Keratinocyte (primary cell): ENCODE measurements around the gene RERE. TPM values are rescaled to one million over a fixed set of nuclear protein-coding genes. Genes with fewer than 3 reads are reported as not detected.

Source experiments
- DNase-seq: peaks from one replicate; pipeline ENCODE4 v3.0.0-alpha.2; 2011; ENCODE audit warnings: low read depth, missing footprints, low spot score
- FAIRE-seq: peaks from 2 replicates; lab custom pipeline; 2011; peaks lifted over from hg19 to GRCh38; lab: Jason Lieb, UNC
- H2AFZ ChIP-seq: 2 replicates; pipeline ENCODE4 v1.6.0; 2012; ENCODE audit warnings: low read length, control low read depth, inconsistent platforms; ENCODE audit not compliant: control insufficient read depth
- H3K27ac ChIP-seq: 2 replicates; pipeline ENCODE4 v1.5.1; 2011; ENCODE audit warnings: low read length; ENCODE audit not compliant: control insufficient read depth, insufficient read depth
- H3K27me3 ChIP-seq: 3 replicates; pipeline ENCODE4 v1.6.0; 2011; ENCODE audit warnings: low read length; ENCODE audit not compliant: control insufficient read depth, insufficient read depth; ENCODE audit errors: extremely low read depth
- H3K36me3 ChIP-seq, 2 experiments: 2 replicates in 1 of 2; 3 replicates in 1 of 2; pipeline ENCODE4 v1.5.1; 2011; ENCODE audit warnings: low read length in 2 of 2, mild to moderate bottlenecking in 1 of 2; ENCODE audit not compliant: control insufficient read depth in 2 of 2, insufficient read depth in 2 of 2; ENCODE audit errors: extremely low read depth in 1 of 2
- H3K4me1 ChIP-seq: 3 replicates; pipeline ENCODE4 v1.5.1; 2011; ENCODE audit warnings: low read length; ENCODE audit not compliant: control insufficient read depth, insufficient read depth; ENCODE audit errors: extremely low read depth
- H3K4me2 ChIP-seq: 3 replicates; pipeline ENCODE4 v1.6.0; 2011; ENCODE audit warnings: low read depth, low read length; ENCODE audit not compliant: control insufficient read depth, insufficient read depth; ENCODE audit errors: extremely low read depth
- H3K4me3 ChIP-seq, 3 experiments: fragments of 200-600 bp in 1 of 3; sonication (generic) in 1 of 3; 2 replicates in 2 of 3; 3 replicates in 1 of 3; pipeline ENCODE4 v1.5.1; 2011 to 2016; ENCODE audit warnings: low read length in 3 of 3, mild to moderate bottlenecking in 3 of 3, control low read depth in 2 of 3, inconsistent platforms in 1 of 3, low read depth in 1 of 3, mixed read lengths in 1 of 3, mixed run types in 1 of 3, moderate library complexity in 1 of 3; ENCODE audit not compliant: control insufficient read depth in 2 of 3, insufficient read depth in 2 of 3; ENCODE audit errors: extremely low read depth in 1 of 3
- H3K79me2 ChIP-seq: 2 replicates; pipeline ENCODE4 v1.6.0; 2012; ENCODE audit warnings: low read length; ENCODE audit not compliant: control insufficient read depth, insufficient read depth
- H3K9ac ChIP-seq: 3 replicates; pipeline ENCODE4 v1.6.0; 2011; ENCODE audit warnings: low read length; ENCODE audit not compliant: control insufficient read depth, insufficient read depth; ENCODE audit errors: extremely low read depth
- H3K9me1 ChIP-seq: 3 replicates; pipeline ENCODE4 v1.6.0; 2011; ENCODE audit warnings: low read length; ENCODE audit not compliant: control insufficient read depth, insufficient read depth; ENCODE audit errors: extremely low read depth
- H3K9me3 ChIP-seq: 2 replicates; pipeline ENCODE4 v1.5.1; 2012; ENCODE audit warnings: low read depth, low read length; ENCODE audit not compliant: control insufficient read depth
- H4K20me1 ChIP-seq: 3 replicates; pipeline ENCODE4 v1.6.0; 2011; ENCODE audit warnings: low read length; ENCODE audit not compliant: control insufficient read depth, insufficient read depth; ENCODE audit errors: extremely low read depth
- EZH2 ChIP-seq: IDR thresholded peaks from one replicate; pipeline ENCODE4 v1.6.1; 2012; ENCODE audit warnings: inconsistent platforms, mild to moderate bottlenecking, low read length, moderate library complexity
- dilution Hi-C: fragments of 300-500 bp; cut with MboI; formaldehyde crosslinking; loops from one replicate; pipeline ENCODE4 v1.7.0; 2020; ENCODE audit warnings: low sequenced_read_pairs; ENCODE audit not compliant: extremely low pct_ligation_motif_present
- polyA plus RNA-seq, 5 experiments: library from polyadenylated mRNA; depleted of rRNA in 3 of 5; stranded (reverse) in 3 of 5; stranded (forward) in 1 of 5; unstranded in 1 of 5; fragments of >200 nt; gene quantifications; 1 replicate in 1 of 5; 2 replicates in 3 of 5; 3 replicates in 1 of 5; pipeline versions ENCODE4 v1.2.1 to v1.2.3, GENCODE V29; 2011 to 2012; ENCODE audit warnings: missing spikeins in 2 of 5, low read depth in 1 of 5, low replicate concordance in 1 of 5
- TF ChIP-seq, protein P1 (sequence below), 3 experiments: IDR thresholded peaks in 1 of 3; conservative IDR thresholded peaks in 1 of 3; optimal IDR thresholded peaks in 1 of 3; 2 replicates in 2 of 3; 3 replicates in 1 of 3; pipeline versions ENCODE3 to v1.5.1; 2011; ENCODE audit warnings: low read length in 3 of 3, mild to moderate bottlenecking in 3 of 3, moderate library complexity in 2 of 3, control low read depth in 1 of 3, inconsistent platforms in 1 of 3; ENCODE audit not compliant: insufficient read depth in 2 of 3; ENCODE audit errors: extremely low read depth in 1 of 3

Gene RERE
- polyA plus RNA-seq, 1 donor (not counting 4 experiments of a cell fraction or from before 2014, with no cell fraction given): 3.8 TPM

DNA sequence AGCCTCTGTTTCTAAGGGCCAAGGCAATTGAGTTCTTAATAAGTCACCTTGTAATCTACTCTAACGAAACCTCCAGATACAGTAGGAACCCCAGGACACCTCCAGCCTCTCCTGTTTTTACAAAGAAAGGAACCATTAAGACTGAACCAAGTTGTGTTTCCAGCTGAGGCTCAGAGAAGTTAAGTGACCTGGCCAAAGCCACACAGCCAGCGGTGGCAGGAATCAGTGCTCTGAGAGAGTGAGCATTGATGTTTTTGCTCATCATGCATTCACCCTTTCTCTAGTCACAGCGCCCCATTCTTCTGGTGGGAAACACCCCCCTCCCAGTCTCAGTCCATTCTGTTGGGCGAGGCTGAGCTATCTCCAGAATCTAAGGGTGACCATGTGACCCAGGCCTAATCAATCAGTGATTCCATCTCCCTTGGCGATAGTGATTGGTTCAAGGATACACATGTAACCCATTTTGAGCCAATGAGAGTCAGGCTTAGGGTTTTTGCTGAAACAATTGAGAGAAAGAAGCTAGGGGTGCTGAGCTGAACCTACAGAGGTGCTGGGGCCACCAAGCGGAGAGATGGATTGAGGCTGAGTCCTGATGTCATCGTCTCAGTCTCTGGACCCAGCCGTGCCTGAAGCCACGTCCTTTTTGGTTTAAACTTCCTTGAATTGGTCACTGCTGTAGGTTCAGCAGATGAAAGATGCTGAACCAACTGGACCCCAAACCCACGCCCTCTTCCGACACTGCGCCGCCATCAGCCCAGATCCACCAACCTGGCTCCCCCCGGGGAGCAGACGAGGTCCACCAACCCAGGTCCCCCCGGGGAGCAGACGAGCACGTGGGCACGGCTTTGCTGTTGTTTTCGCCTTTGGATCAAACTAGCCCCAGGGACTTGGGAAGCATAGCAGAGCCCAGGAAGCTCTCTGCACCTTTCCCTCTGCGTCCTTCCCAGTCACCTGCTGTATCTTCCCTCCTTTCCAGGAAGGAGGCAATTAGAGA, 28.0 kb upstream of the RERE start:
- FAIRE-seq (no peak), DNase-seq (no peak)
- H3K9me1 ChIP-seq: no peaks in the 10 kb centered on the region
- no peak overlapping the region for H3K27ac ChIP-seq
- no peak for TF ChIP-seq EZH2
- TF ChIP-seq, protein P1, sequence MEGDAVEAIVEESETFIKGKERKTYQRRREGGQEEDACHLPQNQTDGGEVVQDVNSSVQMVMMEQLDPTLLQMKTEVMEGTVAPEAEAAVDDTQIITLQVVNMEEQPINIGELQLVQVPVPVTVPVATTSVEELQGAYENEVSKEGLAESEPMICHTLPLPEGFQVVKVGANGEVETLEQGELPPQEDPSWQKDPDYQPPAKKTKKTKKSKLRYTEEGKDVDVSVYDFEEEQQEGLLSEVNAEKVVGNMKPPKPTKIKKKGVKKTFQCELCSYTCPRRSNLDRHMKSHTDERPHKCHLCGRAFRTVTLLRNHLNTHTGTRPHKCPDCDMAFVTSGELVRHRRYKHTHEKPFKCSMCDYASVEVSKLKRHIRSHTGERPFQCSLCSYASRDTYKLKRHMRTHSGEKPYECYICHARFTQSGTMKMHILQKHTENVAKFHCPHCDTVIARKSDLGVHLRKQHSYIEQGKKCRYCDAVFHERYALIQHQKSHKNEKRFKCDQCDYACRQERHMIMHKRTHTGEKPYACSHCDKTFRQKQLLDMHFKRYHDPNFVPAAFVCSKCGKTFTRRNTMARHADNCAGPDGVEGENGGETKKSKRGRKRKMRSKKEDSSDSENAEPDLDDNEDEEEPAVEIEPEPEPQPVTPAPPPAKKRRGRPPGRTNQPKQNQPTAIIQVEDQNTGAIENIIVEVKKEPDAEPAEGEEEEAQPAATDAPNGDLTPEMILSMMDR (optimal IDR thresholded peaks at IDR 0.05 in 1 of 3, IDR thresholded peaks at IDR 0.05 in 1 of 3, conservative IDR thresholded peaks at IDR 0.05 in 1 of 3; ENCODE audit: extremely low read depth in 1 of 3, insufficient read depth in 2 of 3, low read length in 3 of 3): no peak
- H3K79me2 ChIP-seq: no peaks in the 10 kb centered on the region
- H3K27me3 ChIP-seq: peaks cover 8% of the 10 kb centered on the region
- H3K4me2 ChIP-seq: no peak overlapping the region
- H3K36me3 ChIP-seq: no peaks in the 10 kb centered on the region
- H3K9ac ChIP-seq: no peak overlapping the region
- no peak overlapping the region for H3K4me3 ChIP-seq
- dilution Hi-C loops: no loop called here
- peaks cover 3% of the 10 kb centered on the region for H3K9me3 ChIP-seq
- H3K4me1 ChIP-seq: no peaks in the 10 kb centered on the region
- H4K20me1 ChIP-seq: no peaks in the 10 kb centered on the region
- no peak overlapping the region for H2AFZ ChIP-seq

DNA sequence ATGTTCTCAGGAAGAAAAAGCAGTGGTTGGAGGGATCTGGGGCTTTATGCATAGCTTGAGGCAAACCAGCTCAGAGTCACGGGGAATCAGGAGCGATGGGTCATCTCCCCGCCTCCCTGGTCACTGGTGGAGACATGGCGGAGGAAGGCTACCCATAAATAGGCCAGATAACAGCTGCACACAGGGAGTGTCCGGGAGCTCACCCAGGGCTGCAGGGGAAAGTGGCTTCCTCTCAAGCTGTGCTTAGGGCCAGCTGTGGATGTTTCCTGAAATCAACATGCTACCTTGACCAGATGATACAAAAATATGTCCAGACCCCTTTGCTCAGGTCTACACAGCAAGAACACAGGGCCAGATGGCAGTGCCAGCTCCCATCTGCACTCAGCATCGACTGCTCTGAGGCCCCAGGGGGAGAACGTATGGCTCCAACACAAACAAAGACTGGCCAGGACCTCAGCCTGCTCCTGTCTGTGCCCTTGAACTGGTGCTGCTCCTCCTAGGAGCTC, 27.1 kb upstream of the RERE start:
- no peak for FAIRE-seq
- H3K4me1 ChIP-seq: no peaks in the 10 kb centered on the region
- H3K4me3 ChIP-seq: no peak overlapping the region
- H3K27me3 ChIP-seq: peaks cover 8% of the 10 kb centered on the region
- H4K20me1 ChIP-seq: no peaks in the 10 kb centered on the region
- H3K9me3 ChIP-seq: peaks cover 3% of the 10 kb centered on the region
- H3K9ac ChIP-seq: no peak overlapping the region
- DNase-seq: no peak
- no peaks in the 10 kb centered on the region for H3K79me2 ChIP-seq
- no peak overlapping the region for H2AFZ ChIP-seq
- no peaks in the 10 kb centered on the region for H3K9me1 ChIP-seq
- no peak overlapping the region for H3K27ac ChIP-seq
- no peak for TF ChIP-seq EZH2
- TF ChIP-seq, protein P1 (optimal IDR thresholded peaks at IDR 0.05 in 1 of 3, IDR thresholded peaks at IDR 0.05 in 1 of 3, conservative IDR thresholded peaks at IDR 0.05 in 1 of 3; ENCODE audit: extremely low read depth in 1 of 3, insufficient read depth in 2 of 3, low read length in 3 of 3): no peak
- H3K4me2 ChIP-seq: no peak overlapping the region
- H3K36me3 ChIP-seq: no peaks in the 10 kb centered on the region
- dilution Hi-C loops: no loop called here
